ENCODE data around the gene CDH4.

The CDH4 gene

GRCh38 chr20:61513124-61514017, 261.3 kb downstream of the CDH4 start (continued):
- TF ChIP-seq MEIS1 (CRISPR knock-in tag; IDR thresholded peaks at IDR 0.05; ENCODE audit: borderline replicate concordance): no peak
- no peak for TF ChIP-seq ZNF23 (tag by site-specific recombination; IDR thresholded peaks at IDR 0.05; ENCODE audit: borderline replicate concordance)
- TF ChIP-seq ZNF416 (tag by site-specific recombination; IDR thresholded peaks at IDR 0.05): no peak
- no peak for TF ChIP-seq GLI4 (tag by site-specific recombination; IDR thresholded peaks at IDR 0.05)
- TF ChIP-seq ZNF146 (tag by site-specific recombination; IDR thresholded peaks at IDR 0.05): no peak
- no peak for TF ChIP-seq ZNF174 (tag by site-specific recombination; IDR thresholded peaks at IDR 0.05)
- no peak for TF ChIP-seq ZNF571 (tag by site-specific recombination; IDR thresholded peaks at IDR 0.05)

GRCh38 chr20:61514018-61514365, 261.9 kb downstream of the CDH4 start:
- no peaks in the 10 kb centered on the region for H3K9me3 ChIP-seq (ENCODE audit: control insufficient read depth, insufficient read depth, low read depth, low read length)
- H3K27ac ChIP-seq (ENCODE audit: extremely low read depth, low read depth, low read length): no peak overlapping the region
- CTCF ChIA-PET: interaction anchor here (0.6 kb wide), 1 partner anchor 285 kb away, joined by 3 read pairs; no protein-coding TSS in a partner anchor
- H3K36me3 ChIP-seq (ENCODE audit: control insufficient read depth in 2 of 2, insufficient read depth in 1 of 2, low read length in 2 of 2): no peaks in the 10 kb centered on the region
- no peak for TF ChIP-seq ZNF19 (tag by site-specific recombination; IDR thresholded peaks at IDR 0.05; ENCODE audit: low read depth)
- no peak for TF ChIP-seq ZFP41 (tag by site-specific recombination; IDR thresholded peaks at IDR 0.05; ENCODE audit: borderline replicate concordance)
- no peak for TF ChIP-seq ELK4 (IDR thresholded peaks at IDR 0.05; ENCODE audit: borderline replicate concordance, low read depth, low read length)
- TF ChIP-seq ZSCAN18 (tag by site-specific recombination; IDR thresholded peaks at IDR 0.05): no peak
- TF ChIP-seq ZNF211 (tag by site-specific recombination; IDR thresholded peaks at IDR 0.05; ENCODE audit: low read depth): no peak
- no peak for TF ChIP-seq ZNF174 (tag by site-specific recombination; IDR thresholded peaks at IDR 0.05)
- TF ChIP-seq SETDB1 (IDR thresholded peaks at IDR 0.05; ENCODE audit: insufficient read length, low read length): no peak
- TF ChIP-seq ZNF274 (IDR thresholded peaks at IDR 0.05; ENCODE audit: low read length): no peak
- no peak for TF ChIP-seq ZNF274 (tag by site-specific recombination; IDR thresholded peaks at IDR 0.05; ENCODE audit: borderline replicate concordance)
- TF ChIP-seq ZBTB21 (tag by site-specific recombination; IDR thresholded peaks at IDR 0.05): no peak
- no peak for TF ChIP-seq ZNF658 (tag by site-specific recombination; IDR thresholded peaks at IDR 0.05)
- POLR2A ChIA-PET: no interaction called here
- no peaks in the 10 kb centered on the region for H3K4me1 ChIP-seq (ENCODE audit: control insufficient read depth, insufficient read depth, low read length)
- no peak overlapping the region for H3K4me3 ChIP-seq (ENCODE audit: low read depth, low read length)

- Histone ChIP-seq H3K4me3 (ENCODE audit: low read depth, low read length) (no peak overlapping the region), H3K36me3 (ENCODE audit: control insufficient read depth in 2 of 2, insufficient read depth in 1 of 2, low read length in 2 of 2) (no peaks in the 10 kb centered on the region), H3K27ac (ENCODE audit: extremely low read depth, low read depth, low read length) (no peak overlapping the region), H3K4me1 (ENCODE audit: control insufficient read depth, insufficient read depth, low read length) (no peaks in the 10 kb centered on the region), H3K9me3 (ENCODE audit: control insufficient read depth, insufficient read depth, low read depth, low read length) (no peaks in the 10 kb centered on the region)
- ChIA-PET POLR2A (no interaction called here), CTCF (no interaction called here)
- TF ChIP-seq ZNF157 (tag by site-specific recombination; IDR thresholded peaks at IDR 0.05): no peak
- no peak for TF ChIP-seq ZNF701 (tag by site-specific recombination; IDR thresholded peaks at IDR 0.05)
- no peak for TF ChIP-seq RBAK (tag by site-specific recombination; IDR thresholded peaks at IDR 0.05)
- no peak for TF ChIP-seq ZNF621 (tag by site-specific recombination; IDR thresholded peaks at IDR 0.05)
- no peak for TF ChIP-seq ZSCAN30 (tag by site-specific recombination; IDR thresholded peaks at IDR 0.05)
- no peak for TF ChIP-seq ZNF274 (IDR thresholded peaks at IDR 0.05; ENCODE audit: low read length)
- no peak for TF ChIP-seq ZNF274 (tag by site-specific recombination; IDR thresholded peaks at IDR 0.05; ENCODE audit: borderline replicate concordance)
- TF ChIP-seq ZSCAN18 (tag by site-specific recombination; IDR thresholded peaks at IDR 0.05): no peak
- TF ChIP-seq ZNF658 (tag by site-specific recombination; IDR thresholded peaks at IDR 0.05): no peak
- TF ChIP-seq KLF16 (tag by site-specific recombination; IDR thresholded peaks at IDR 0.05): no peak
- TF ChIP-seq ZNF362 (tag by site-specific recombination; IDR thresholded peaks at IDR 0.05): no peak
- TF ChIP-seq ZFP3 (tag by site-specific recombination; IDR thresholded peaks at IDR 0.05; ENCODE audit: low read depth): no peak
- no peak for TF ChIP-seq ZNF23 (tag by site-specific recombination; IDR thresholded peaks at IDR 0.05; ENCODE audit: borderline replicate concordance)
- TF ChIP-seq BCL6B (tag by site-specific recombination; IDR thresholded peaks at IDR 0.05): no peak
- TF ChIP-seq ZFP69B (tag by site-specific recombination; IDR thresholded peaks at IDR 0.05): no peak
Measured at GRCh38 chr20:61514396-61514795, 262.3 kb downstream of the CDH4 start.
